K562 (cell line): Measurements from ENCODE around the gene TYSND1. TPM values are rescaled to one million over a fixed set of nuclear protein-coding genes. Genes with fewer than 3 reads are reported as not detected.

ENCODE experiments used
- ARID2 ChIP-seq: fragments of 450-650 bp; IDR thresholded peaks from 2 replicates; pipeline ENCODE4 v1.6.1; 2017; ENCODE audit warnings: antibody characterized with exemption, mild to moderate bottlenecking
- BHLHE40 ChIP-seq: IDR thresholded peaks from 2 replicates; pipeline ENCODE4 v1.6.1; 2011; ENCODE audit warnings: low read length, improper control_type of control experiment
- BRD4 ChIP-seq: fragments of 200-600 bp; sonication (generic); IDR thresholded peaks from 2 replicates; pipeline ENCODE4 v1.6.1; 2017; ENCODE audit warnings: inconsistent platforms
- CC2D1A ChIP-seq: fragments of 450-650 bp; IDR thresholded peaks from 2 replicates; pipeline ENCODE4 v1.6.1; 2017; ENCODE audit warnings: mild to moderate bottlenecking
- CHAMP1 ChIP-seq: fragments of 450-650 bp; IDR thresholded peaks from 2 replicates; pipeline ENCODE4 v1.6.1; 2016; ENCODE audit warnings: mild to moderate bottlenecking
- EHMT2 ChIP-seq: fragments of 450-650 bp; IDR thresholded peaks from 2 replicates; pipeline ENCODE4 v1.6.1; 2018; ENCODE audit warnings: antibody characterized with exemption
- GATA2 ChIP-seq: sonication (generic); formaldehyde crosslinking; IDR thresholded peaks from 2 replicates; pipeline ENCODE4 v1.4.0; 2020; ENCODE audit warnings: mild to moderate bottlenecking, missing genetic modification reagents
- GTF2F1 ChIP-seq: IDR thresholded peaks from 2 replicates; pipeline ENCODE4 v1.6.1; 2011; ENCODE audit warnings: low read depth, low read length, improper control_type of control experiment
- MGA ChIP-seq: fragments of 450-650 bp; IDR thresholded peaks from 2 replicates; pipeline ENCODE4 v1.6.1; 2016; ENCODE audit warnings: mild to moderate bottlenecking, moderate library complexity
- PHB ChIP-seq: fragments of 250-450 bp; sonication (Bioruptor Pico); IDR thresholded peaks from 2 replicates; pipeline ENCODE4 v1.5.0; 2021
- POLR2G ChIP-seq: fragments of 200-400 bp; formaldehyde crosslinking; IDR thresholded peaks from 2 replicates; pipeline ENCODE4 v1.6.1; 2017; ENCODE audit warnings: low read depth, mild to moderate bottlenecking, antibody characterized with exemption, low read length, moderate library complexity
- SMC3 ChIP-seq: conservative IDR thresholded peaks from 2 replicates; pipeline ENCODE4 v1.6.1; 2011; ENCODE audit warnings: low read depth, low read length, improper control_type of control experiment; ENCODE audit not compliant: insufficient read depth
- UBTF ChIP-seq, 2 experiments: IDR thresholded peaks; 2 replicates each; pipeline ENCODE4 v1.6.1; 2012; ENCODE audit warnings: improper control_type of control experiment in 2 of 2, low read depth in 2 of 2, low read length in 2 of 2, borderline replicate concordance in 1 of 2
- polyA plus RNA-seq, 8 experiments: library from polyadenylated mRNA; depleted of rRNA in 4 of 8; stranded (reverse) in 5 of 8; unstranded in 3 of 8; fragments of >200 nt; fragmentation: Nextera tagmentation in 2 of 8; fragmentation: Illumina TruSeq in 1 of 8; extraction: Ambion mirVana in 2 of 8; extraction: Trizol in 1 of 8; gene quantifications; 2 replicates each; pipeline versions ENCODE4 v1.2.1 to v1.2.3, GENCODE V29; 2011 to 2014; ENCODE audit warnings: inconsistent platforms in 1 of 8, missing spikeins in 1 of 8
- total RNA-seq, 7 experiments: library from RNA; depleted of rRNA in 6 of 7; stranded (reverse); fragments of >200 nt in 6 of 7; fragmentation: Illumina TruSeq in 2 of 7; extraction: Trizol in 2 of 7; gene quantifications; 2 replicates each; pipeline versions ENCODE4 v1.2.1 to v1.2.3, GENCODE V29; 2011 to 2021; ENCODE audit warnings: low replicate concordance in 1 of 7

Gene TYSND1
- total and polyA plus RNA-seq, 9 of the 15 experiments (the other 6 are each of a cell fraction or from before 2014, with no cell fraction given): 0.60 to 2.0 (median 1.3) TPM

- TF ChIP-seq SMC3 (no peak), PHB (CRISPR knock-in tag) (no peak), MGA (0 out of 2 replicates have a peak, but pooled peaks have one; percentile 13), EHMT2 (no peak), POLR2G (no peak), BHLHE40 (peak; percentile 72), CC2D1A (peak; percentile 39; the same call in 1 of the 2 replicates), BRD4 (no peak), GTF2F1 (no peak), ARID2 (no peak), CHAMP1 (peak; percentile 44; the same call in 1 of the 2 replicates), UBTF (IDR thresholded peaks at IDR 0.05; ENCODE audit: borderline replicate concordance in 1 of 2, low read depth in 2 of 2, low read length in 2 of 2) (no peak), GATA2 (CRISPR knock-in tag) (no peak)
These were observed 9.4 kb downstream of the TYSND1 start (continued) for GRCh38 chr10:70137135-70137534.
